Small intestine (tissue), 7 donors: ENCODE data around the gene DYNC1H1. TPM values are rescaled to one million over a fixed set of nuclear protein-coding genes. Genes with fewer than 3 reads are reported as not detected.

Experiments
- DNase-seq, 2 donors: peaks; one replicate each; pipeline versions ENCODE4 v3.0.0 to v3.0.0-alpha.2; 2013
- FAIRE-seq: peaks from 2 replicates; lab custom pipeline; 2012; peaks lifted over from hg19 to GRCh38; lab: Jason Lieb, UNC
- H3K27ac ChIP-seq, 3 donors: one replicate each; pipeline ENCODE4 v1.5.1; 2013; ENCODE audit warnings: low read length in 2 of 3, mild to moderate bottlenecking in 2 of 3, control low read depth in 1 of 3, inconsistent platforms in 1 of 3, low read depth in 1 of 3, moderate library complexity in 1 of 3
- H3K27me3 ChIP-seq, 3 donors: one replicate each; pipeline ENCODE4 v1.6.1; 2013; ENCODE audit warnings: low read length in 3 of 3, inconsistent platforms in 1 of 3; ENCODE audit not compliant: control insufficient read depth in 3 of 3, insufficient read depth in 3 of 3
- H3K36me3 ChIP-seq, 3 donors: one replicate each; pipeline ENCODE4 v1.6.1; 2013; ENCODE audit warnings: low read length in 3 of 3, inconsistent platforms in 1 of 3, low read depth in 1 of 3, mild to moderate bottlenecking in 1 of 3, moderate library complexity in 1 of 3; ENCODE audit not compliant: control insufficient read depth in 3 of 3, insufficient read depth in 2 of 3
- H3K4me1 ChIP-seq, 3 donors: one replicate each; pipeline ENCODE4 v1.6.1; 2013; ENCODE audit warnings: low read length in 2 of 3, inconsistent platforms in 1 of 3, low read depth in 1 of 3, mild to moderate bottlenecking in 1 of 3, moderate library complexity in 1 of 3; ENCODE audit not compliant: control insufficient read depth in 3 of 3, insufficient read depth in 2 of 3
- H3K4me3 ChIP-seq, 3 donors: one replicate each; pipeline ENCODE4 v1.5.1; 2013; ENCODE audit warnings: low read length in 3 of 3, control low read depth in 1 of 3, inconsistent platforms in 1 of 3, low read depth in 1 of 3, mild to moderate bottlenecking in 1 of 3, moderate library complexity in 1 of 3
- H3K9me3 ChIP-seq, 2 donors: one replicate each; pipeline ENCODE4 v1.6.1; 2013; ENCODE audit warnings: low read depth in 1 of 2, low read length in 1 of 2; ENCODE audit not compliant: control insufficient read depth in 2 of 2, insufficient read depth in 1 of 2
- WGBS, 3 donors: extraction: QIAGEN DNeasy Blood & Tissue Kit; methylation state at CpG; one replicate each; pipeline ENCODE4 v1.1.7; 2013; 5-methylcytosine and 5-hydroxymethylcytosine counted together
- polyA plus RNA-seq, 4 donors: library from polyadenylated mRNA; stranded (reverse) in 3 of 4; unstranded in 1 of 4; fragments of 200-250 nt in 3 of 4; fragments of 120-200 nt in 1 of 4; gene quantifications; one replicate each; pipeline versions ENCODE4 v1.2.1 to v1.2.3, GENCODE V29; 2013
- donor health status: healthy with polysubstance abuse.
- donor health status: control.
- donor health status: control.
- donor health status: Bipolar disorder and iron deficiency.
- donor health status: healthy.

Gene DYNC1H1
- polyA plus RNA-seq, 4 donors = 74.3 to 248 (median 116) TPM

GRCh38 chr14:102043251-102044025 is 79.1 kb downstream of the DYNC1H1 start:
- H3K4me1 ChIP-seq = no peaks in the 10 kb centered on the region
- H3K27ac ChIP-seq = no peak overlapping the region
- no peaks in the 10 kb centered on the region for H3K9me3 ChIP-seq
- H3K4me3 ChIP-seq = no peak overlapping the region
- H3K27me3 ChIP-seq = no peaks in the 10 kb centered on the region
- peaks cover 43 to 94% (median 49%) of the 10 kb centered on the region in 3 donors for H3K36me3 ChIP-seq
- FAIRE-seq (no peak), DNase-seq (no peak)
- 89 to 90% (median 90%) methylated on average over 22 of the region's 22 CpGs for WGBS, 3 donors

GRCh38 chr14:102044566-102044965 is 80.2 kb downstream of the DYNC1H1 start:
- FAIRE-seq (no peak), DNase-seq (no peak)
- Histone ChIP-seq H3K27ac (no peak overlapping the region), H3K4me1 (no peaks in the 10 kb centered on the region), H3K27me3 (no peaks in the 10 kb centered on the region), H3K4me3 (no peak overlapping the region), H3K9me3 (no peaks in the 10 kb centered on the region), H3K36me3 (peaks cover 40 to 94% (median 45%) of the 10 kb centered on the region in 3 donors)
- WGBS, 3 donors = 85 to 92% (median 90%) methylated on average over 13 of the region's 13 CpGs

- FAIRE-seq (no peak), DNase-seq (peak; percentile 85 to 92)
- Histone ChIP-seq H3K27ac (no peak overlapping the region), H3K4me3 (no peak overlapping the region), H3K4me1 (no peaks in the 10 kb centered on the region), H3K27me3 (no peaks in the 10 kb centered on the region), H3K36me3 (peaks cover 38 to 94% (median 39%) of the 10 kb centered on the region in 3 donors), H3K9me3 (no peaks in the 10 kb centered on the region)
- 40 to 53% (median 45%) methylated on average over 23 of the region's 23 CpGs for WGBS, 3 donors
Measured at GRCh38 chr14:102046337-102047278, 82.2 kb downstream of the DYNC1H1 start.

- Histone ChIP-seq H3K36me3 (peaks cover 32 to 94% (median 34%) of the 10 kb centered on the region in 3 donors), H3K27ac (no peak overlapping the region), H3K9me3 (no peaks in the 10 kb centered on the region), H3K4me1 (no peaks in the 10 kb centered on the region), H3K4me3 (no peak overlapping the region), H3K27me3 (no peaks in the 10 kb centered on the region)
- FAIRE-seq = no peak
- WGBS, 3 donors = 94 to 95% (median 95%) methylated on average over 32 to 33 of the region's 33 CpGs
- no peak for DNase-seq
Measured at GRCh38 chr14:102047808-102048540, 83.6 kb downstream of the DYNC1H1 start.

- no peaks in the 10 kb centered on the region for H3K9me3 ChIP-seq
- peaks cover 22 to 88% (median 24%) of the 10 kb centered on the region in 3 donors for H3K36me3 ChIP-seq
- FAIRE-seq = no peak
Measured at GRCh38 chr14:102049258-102050025, 85.1 kb downstream of the DYNC1H1 start.

GRCh38 chr14:102050026-102050405 is 85.6 kb downstream of the DYNC1H1 start:
- no peaks in the 10 kb centered on the region for H3K9me3 ChIP-seq
- H3K27me3 ChIP-seq = no peaks in the 10 kb centered on the region
- WGBS, 3 donors = 86 to 92% (median 89%) methylated on average over 12 of the region's 12 CpGs
- H3K36me3 ChIP-seq = peaks cover 20 to 85% (median 23%) of the 10 kb centered on the region in 3 donors
- H3K27ac ChIP-seq = no peak overlapping the region
- H3K4me1 ChIP-seq = no peaks in the 10 kb centered on the region
- FAIRE-seq (no peak), DNase-seq (no peak)
- H3K4me3 ChIP-seq = no peak overlapping the region

More at GRCh38 chr14:102049258-102050025, 85.1 kb downstream of the DYNC1H1 start:
- DNase-seq = no peak
- H3K4me1 ChIP-seq = no peaks in the 10 kb centered on the region
- no peak overlapping the region for H3K27ac ChIP-seq
- H3K4me3 ChIP-seq = no peak overlapping the region
- no peaks in the 10 kb centered on the region for H3K27me3 ChIP-seq
- 86 to 90% (median 89%) methylated on average over 25 of the region's 25 CpGs for WGBS, 3 donors

GRCh38 chr14:102050625-102051024 is 86.3 kb downstream of the DYNC1H1 start:
- DNase-seq = no peak
- Histone ChIP-seq H3K27ac (no peak overlapping the region), H3K4me1 (no peaks in the 10 kb centered on the region), H3K4me3 (no peak overlapping the region), H3K36me3 (peaks cover 20 to 86% (median 23%) of the 10 kb centered on the region in 3 donors), H3K9me3 (no peaks in the 10 kb centered on the region), H3K27me3 (no peaks in the 10 kb centered on the region)
- WGBS, 3 donors = 78 to 87% (median 81%) methylated on average over 11 of the region's 11 CpGs
- no peak for FAIRE-seq
